HepG2 (cell line): ENCODE results near the gene MYO6. TPM values are rescaled to one million over a fixed set of nuclear protein-coding genes. Genes with fewer than 3 reads are reported as not detected.

ENCODE experiments used
- ATAC-seq: fragments of 200-7000 bp; cut with Tn5 transposase; 3 replicates; pipeline ENCODE4 v1.9.1; 2020; ENCODE audit warnings: mild to moderate bottlenecking, moderate library complexity
- BruUV-seq: library from RNA; stranded (reverse); fragments of 400-500 nt; replicated peaks from 2 replicates; lab custom pipeline; 2021; lab: Mats Ljungman, UMichigan
- CTCF ChIA-PET: fragments of 300-600 bp; formaldehyde crosslinking; extraction: SDS; loops from one replicate; lab custom pipeline; 2021; ENCODE audit warnings: low total read pairs, inconsistent platforms, low intra/inter-chr PET ratio; lab: Yijun Ruan, JAX
- POLR2A ChIA-PET: fragments of 350-600 bp; sonication (Branson Sonifier 250); formaldehyde crosslinking; loops from one replicate; lab custom pipeline; 2020; ENCODE audit warnings: antibody characterized with exemption, inconsistent platforms; lab: Yijun Ruan, JAX
- DNase-seq: peaks from one replicate; pipeline ENCODE4 v3.0.0-alpha.2; 2015; ENCODE audit warnings: low spot score
- FAIRE-seq: peaks from 3 replicates; lab custom pipeline; 2011; peaks lifted over from hg19 to GRCh38; lab: Jason Lieb, UNC
- H2AFZ ChIP-seq: one replicate; pipeline ENCODE4 v1.6.1; 2011; ENCODE audit warnings: low read length, inconsistent platforms
- H3K27ac ChIP-seq: fragments of 300-600 bp; 3 replicates; pipeline ENCODE4 v1.8.0; 2011; ENCODE audit warnings: mixed run types, mild to moderate bottlenecking, mixed read lengths, low read length, inconsistent platforms; ENCODE audit not compliant: insufficient read depth; ENCODE audit errors: extremely low read length
- H3K27me3 ChIP-seq, 2 experiments: fragments of 200-600 bp in 1 of 2; 2 replicates in 1 of 2; 3 replicates in 1 of 2; pipeline versions ENCODE4 v1.6.0 to v1.8.0; 2011; ENCODE audit warnings: low read length in 2 of 2, mild to moderate bottlenecking in 2 of 2, moderate library complexity in 2 of 2, inconsistent platforms in 1 of 2; ENCODE audit not compliant: insufficient read depth in 2 of 2, control insufficient read depth in 1 of 2
- H3K36me3 ChIP-seq, 2 experiments: fragments of 200-600 bp in 1 of 2; replicated peaks in 1 of 2; 2 replicates in 1 of 2; 3 replicates in 1 of 2; pipeline versions ENCODE4 v1.5.1 to v1.8.0; 2011; ENCODE audit warnings: low read length in 2 of 2, inconsistent platforms in 1 of 2; ENCODE audit not compliant: insufficient read depth in 2 of 2, control insufficient read depth in 1 of 2
- H3K4me1 ChIP-seq: 2 replicates; pipeline ENCODE4 v1.5.1; 2012; ENCODE audit warnings: low read length, inconsistent platforms; ENCODE audit not compliant: insufficient read depth
- H3K4me2 ChIP-seq: 2 replicates; pipeline ENCODE4 v1.6.0; 2011; ENCODE audit warnings: low read depth, low read length, inconsistent platforms
- H3K4me3 ChIP-seq, 3 experiments: fragments of 200-600 bp in 1 of 3; sonication (generic), shearing (Covaris generic) in 1 of 3; replicated peaks in 1 of 3; 2 replicates each; pipeline ENCODE4 v1.5.1; 2011 to 2016; ENCODE audit warnings: low read length in 3 of 3, inconsistent platforms in 2 of 3, low read depth in 2 of 3, mild to moderate bottlenecking in 2 of 3, control low read depth in 1 of 3, mixed read lengths in 1 of 3; ENCODE audit not compliant: insufficient read depth in 1 of 3
- H3K79me2 ChIP-seq: one replicate; pipeline ENCODE4 v1.6.1; 2011; ENCODE audit warnings: low read length, inconsistent platforms; ENCODE audit not compliant: insufficient read depth
- H3K9ac ChIP-seq: 2 replicates; pipeline ENCODE4 v1.6.0; 2011; ENCODE audit warnings: mild to moderate bottlenecking, low read depth, low read length, inconsistent platforms; ENCODE audit not compliant: insufficient read depth
- H3K9me3 ChIP-seq: 2 replicates; pipeline ENCODE4 v1.5.1; 2012; ENCODE audit warnings: mild to moderate bottlenecking, low read length
- H4K20me1 ChIP-seq: 2 replicates; pipeline ENCODE4 v1.6.0; 2011; ENCODE audit warnings: inconsistent platforms, mild to moderate bottlenecking, low read length, moderate library complexity; ENCODE audit not compliant: insufficient read depth
- ASH2L ChIP-seq: fragments of 300-600, 200-600 bp; sonication (generic); IDR thresholded peaks from 2 replicates; pipeline ENCODE4 v1.7.0; 2017; ENCODE audit warnings: low read depth, mild to moderate bottlenecking, moderate library complexity, mixed read lengths, low read length; ENCODE audit not compliant: insufficient read length
- ATF2 ChIP-seq: sonication (generic); formaldehyde crosslinking; IDR thresholded peaks from 2 replicates; pipeline ENCODE4 v1.4.0; 2020; ENCODE audit warnings: missing genetic modification reagents
- CREM ChIP-seq, 2 experiments: sonication (generic) in 1 of 2; formaldehyde crosslinking in 1 of 2; IDR thresholded peaks; 2 replicates each; pipeline versions ENCODE4 v1.4.0 to v1.6.1; 2016 to 2020; ENCODE audit warnings: antibody characterized with exemption in 1 of 2, mild to moderate bottlenecking in 1 of 2, missing genetic modification reagents in 1 of 2
- ERF ChIP-seq: IDR thresholded peaks from 2 replicates; pipeline ENCODE4 v1.6.1; 2018; ENCODE audit warnings: missing biosample characterization, missing genetic modification reagents
- GLI4 ChIP-seq: sonication (generic); formaldehyde crosslinking; IDR thresholded peaks from 2 replicates; pipeline ENCODE4 v1.5.1; 2020; ENCODE audit warnings: missing genetic modification reagents, mild to moderate bottlenecking, moderate library complexity, borderline replicate concordance
- MED1 ChIP-seq: sonication (generic); formaldehyde crosslinking; IDR thresholded peaks from 2 replicates; pipeline ENCODE4 v1.4.0; 2020; ENCODE audit warnings: missing genetic modification reagents
- NFIC ChIP-seq: IDR thresholded peaks from 2 replicates; pipeline ENCODE4 v1.6.1; 2012; ENCODE audit warnings: mild to moderate bottlenecking, low read length, inconsistent platforms
- ONECUT2 ChIP-seq: sonication (generic); formaldehyde crosslinking; IDR thresholded peaks from 2 replicates; pipeline ENCODE4 v1.4.0; 2020; ENCODE audit warnings: missing genetic modification reagents
- YEATS4 ChIP-seq: sonication (generic); formaldehyde crosslinking; IDR thresholded peaks from 2 replicates; pipeline ENCODE4 v1.4.0; 2020; ENCODE audit warnings: missing genetic modification reagents, borderline replicate concordance
- ZBTB39 ChIP-seq: sonication (generic); formaldehyde crosslinking; IDR thresholded peaks from 2 replicates; pipeline ENCODE4 v1.5.0; 2020; ENCODE audit warnings: missing genetic modification reagents
- ZFP37 ChIP-seq: sonication (generic); formaldehyde crosslinking; IDR thresholded peaks from 2 replicates; pipeline ENCODE4 v1.4.0; 2020; ENCODE audit warnings: missing genetic modification reagents, borderline replicate concordance
- ZNF260 ChIP-seq: sonication (generic); formaldehyde crosslinking; IDR thresholded peaks from 2 replicates; pipeline ENCODE4 v1.4.0; 2020; ENCODE audit warnings: missing genetic modification reagents, low read depth, mild to moderate bottlenecking, borderline replicate concordance
- ZNF547 ChIP-seq: sonication (generic); formaldehyde crosslinking; IDR thresholded peaks from 2 replicates; pipeline ENCODE4 v1.5.1; 2020; ENCODE audit warnings: mild to moderate bottlenecking, missing genetic modification reagents
- ZSCAN12 ChIP-seq: sonication (generic); formaldehyde crosslinking; IDR thresholded peaks from 2 replicates; pipeline ENCODE4 v1.9.0; 2021; ENCODE audit warnings: mild to moderate bottlenecking, missing genetic modification reagents
- ZSCAN21 ChIP-seq: sonication (generic); formaldehyde crosslinking; IDR thresholded peaks from 2 replicates; pipeline ENCODE4 v1.8.0; 2022; ENCODE audit warnings: mild to moderate bottlenecking, missing genetic modification reagents, moderate library complexity, borderline replicate concordance
- WGBS: methylation state at CpG from one replicate; pipeline ENCODE4 v1.1.6; 2017; ENCODE audit warnings: low lambda C conversion rate; 5-methylcytosine and 5-hydroxymethylcytosine counted together
- in situ Hi-C: cut with HindIII; loops from 2 replicates; pipeline ENCODE4 v1.10.0; 2017; ENCODE audit warnings: low pct_unique_long_range_greater_than_20kb; ENCODE audit not compliant: extremely low pct_ligation_motif_present
- intact Hi-C: fragments of 100-400 bp; cut with micrococcal nuclease; formaldehyde crosslinking; loops from one replicate; pipeline ENCODE4 v1.10.0; 2022; ENCODE audit not compliant: unreplicated experiment
- polyA plus RNA-seq, 8 experiments: library from polyadenylated mRNA; depleted of rRNA in 3 of 8; stranded (reverse) in 7 of 8; unstranded in 1 of 8; fragments of >200 nt; fragmentation: Illumina TruSeq in 4 of 8; extraction: Trizol in 4 of 8; gene quantifications; 2 replicates each; pipeline versions ENCODE4 v1.2.1 to v1.2.3, GENCODE V29; 2011 to 2016; ENCODE audit warnings: low read depth in 4 of 8, missing spikeins in 1 of 8, mixed read lengths in 1 of 8; ENCODE audit not compliant: insufficient read depth in 1 of 8
- total RNA-seq, 5 experiments: library from RNA; depleted of rRNA; stranded (reverse); fragments of >200 nt; fragmentation: Illumina TruSeq; extraction: Trizol; gene quantifications; 2 replicates each; pipeline ENCODE4 v1.2.3, GENCODE V29; 2016; ENCODE audit warnings: low read depth in 1 of 5

Gene MYO6
- total and polyA plus RNA-seq, 2 of the 13 experiments (the other 11 are each of a cell fraction or from before 2014, with no cell fraction given) = 5.4 to 7.5 TPM

GRCh38 chr6:75812560-75812959 is 63.5 kb downstream of the MYO6 start:
- intact Hi-C loops = no loop called here

More at GRCh38 chr6:75812560-75812959, 63.5 kb downstream of the MYO6 start:
- no peak for FAIRE-seq
- H3K4me2 ChIP-seq = no peak overlapping the region
- TF ChIP-seq NFIC (no peak), MED1 (CRISPR knock-in tag) (no peak), ZBTB39 (no peak), ASH2L (no peak), ZNF547 (CRISPR knock-in tag) (no peak), GLI4 (CRISPR knock-in tag) (no peak), ZNF260 (no peak), ATF2 (no peak), YEATS4 (CRISPR knock-in tag) (no peak), ZSCAN12 (no peak), ERF (CRISPR knock-in tag) (no peak), ZSCAN21 (CRISPR knock-in tag) (no peak), ZFP37 (CRISPR knock-in tag) (no peak), ONECUT2 (CRISPR knock-in tag) (no peak), CREM (IDR thresholded peaks at IDR 0.05) (no peak), CREM (CRISPR knock-in tag; IDR thresholded peaks at IDR 0.05) (no peak)
- TF ChIP-seq, all 625 proteins: peak for 0
- POLR2A ChIA-PET = no interaction called here
- Histone ChIP-seq H3K79me2 (no peaks in the 10 kb centered on the region), H4K20me1 (no peaks in the 10 kb centered on the region), H3K27me3 (no peaks in the 10 kb centered on the region), H2AFZ (no peak overlapping the region), H3K36me3 (no peaks in the 10 kb centered on the region), H3K4me1 (no peaks in the 10 kb centered on the region), H3K9me3 (no peaks in the 10 kb centered on the region), H3K9ac (no peak overlapping the region), H3K4me3 (no peak overlapping the region), H3K27ac (no peak overlapping the region)
- BruUV-seq = no TSS peak
- no peak for ATAC-seq
- CTCF ChIA-PET = no interaction called here
- DNase-seq = no peak
- in situ Hi-C loops = no loop called here
- 100% methylated on average over 1 of the region's 1 CpG for WGBS
